GM11168 (cell line): ENCODE data around the gene ADAMTS20.
"Not testable (repeated sequence)": the region's sequence is repeated elsewhere in the genome, so short reads cannot be mapped to it uniquely, and the experiment has no call there.

ENCODE experiments used
- in situ Hi-C: fragments of 300-500 bp; cut with MboI; formaldehyde crosslinking; loops from one replicate; pipeline ENCODE4 v1.12.0; 2022; ENCODE audit warnings: low sequenced_read_pairs; ENCODE audit not compliant: unreplicated experiment

ADAMTS20 gene

GRCh38 chr12:43551971-43552559, at the start of gene ADAMTS20:
Gene ADAMTS20, minus strand, starts transcription at chr12:43552203. Its CDS starts 282 bp downstream, at chr12:43551921.
- in situ Hi-C loops, result no loop called here

- in situ Hi-C loops, result no loop called here
Measured at GRCh38 chr12:43599708-43600107, 47.7 kb upstream of the ADAMTS20 start.

DNA sequence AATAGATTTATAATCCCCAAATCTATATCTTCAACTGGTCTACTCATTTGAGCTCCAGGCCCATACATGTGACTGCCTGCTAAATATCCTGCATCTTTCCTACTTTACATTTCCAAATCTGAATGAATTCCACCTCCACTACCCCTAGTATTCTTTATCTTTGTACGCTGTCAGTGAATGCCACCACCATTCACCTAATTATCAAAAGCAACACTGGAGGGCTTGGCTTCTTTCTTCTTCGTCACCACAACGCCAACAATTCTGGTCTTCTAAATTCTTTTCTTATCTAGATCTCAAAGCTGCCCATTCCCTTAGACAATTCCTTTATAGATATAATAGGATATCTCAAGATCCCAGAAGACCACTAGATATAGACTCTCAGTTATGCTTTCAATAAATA, 47.1 kb upstream of the ADAMTS20 start:
- in situ Hi-C loops, result no loop called here

DNA sequence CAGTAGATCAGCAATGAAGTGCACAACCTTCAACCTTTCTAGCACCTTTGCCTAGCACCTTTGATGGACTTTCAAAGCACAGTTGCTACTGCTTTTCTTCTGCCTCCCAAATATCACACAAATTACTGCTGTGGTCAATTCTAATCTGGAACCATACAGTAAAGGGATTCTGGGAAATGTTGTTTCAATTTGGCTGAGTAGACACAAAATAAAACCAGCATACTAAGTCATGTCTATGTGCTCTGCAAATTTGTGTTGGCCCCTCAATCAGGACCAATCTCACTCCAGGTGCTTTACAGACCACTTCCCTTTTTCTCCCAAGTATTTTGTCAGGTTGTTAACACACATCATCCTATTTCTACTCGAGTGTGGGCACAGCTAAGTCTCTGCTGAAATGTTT, 38.3 kb upstream of the ADAMTS20 start:
- in situ Hi-C loops, result no loop called here

GRCh38 chr12:43586646-43587245, 34.7 kb upstream of the ADAMTS20 start:
- in situ Hi-C loops, result no loop called here

- in situ Hi-C loops, result no loop called here
Measured at GRCh38 chr12:43585676-43586075, 33.7 kb upstream of the ADAMTS20 start.

DNA sequence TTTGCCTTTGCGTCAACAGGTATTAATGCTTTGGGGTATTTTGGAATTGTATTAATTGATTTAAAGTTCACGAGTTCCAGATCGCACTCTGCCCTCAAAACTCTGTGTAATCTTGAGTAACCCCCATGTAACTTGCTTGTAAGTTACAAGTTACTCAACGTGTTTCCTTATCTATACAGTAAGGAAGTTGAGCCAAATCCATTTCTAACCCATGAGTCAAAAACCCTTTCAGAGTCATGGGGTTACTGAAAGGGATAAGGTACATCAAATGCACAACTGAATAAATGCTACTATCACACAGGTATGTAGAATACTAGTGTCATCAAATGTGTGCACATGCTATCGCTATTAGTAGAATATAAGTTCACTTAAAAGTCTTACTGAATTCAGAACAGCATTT, 28.6 kb upstream of the ADAMTS20 start:
- in situ Hi-C loops, result no loop called here

GRCh38 chr12:43579206-43579605, 27.2 kb upstream of the ADAMTS20 start:
- in situ Hi-C loops, result no loop called here

GRCh38 chr12:43578782-43579181, 26.8 kb upstream of the ADAMTS20 start:
- in situ Hi-C loops, result no loop called here

DNA sequence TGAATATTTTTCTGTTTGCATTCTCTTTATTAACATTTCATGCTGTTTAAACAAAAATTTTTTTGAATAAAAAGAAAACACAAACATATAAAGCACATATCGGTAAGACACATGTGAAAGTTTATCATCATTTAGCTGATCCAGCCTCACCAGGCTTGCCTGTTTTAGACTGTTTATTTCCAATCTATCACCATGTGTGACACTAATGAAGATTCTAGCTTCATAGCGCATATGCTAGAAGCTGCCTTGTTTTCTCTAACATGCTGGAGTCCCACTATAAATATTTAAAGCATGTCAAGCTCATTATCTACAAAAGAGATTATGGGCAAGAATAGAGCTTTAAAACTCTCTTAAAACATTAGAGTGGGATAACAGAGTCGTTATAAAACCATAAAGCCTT, 25.4 kb upstream of the ADAMTS20 start:
- in situ Hi-C loops, result no loop called here

GRCh38 chr12:43576162-43576561, 24.2 kb upstream of the ADAMTS20 start:
- in situ Hi-C loops, result no loop called here

DNA sequence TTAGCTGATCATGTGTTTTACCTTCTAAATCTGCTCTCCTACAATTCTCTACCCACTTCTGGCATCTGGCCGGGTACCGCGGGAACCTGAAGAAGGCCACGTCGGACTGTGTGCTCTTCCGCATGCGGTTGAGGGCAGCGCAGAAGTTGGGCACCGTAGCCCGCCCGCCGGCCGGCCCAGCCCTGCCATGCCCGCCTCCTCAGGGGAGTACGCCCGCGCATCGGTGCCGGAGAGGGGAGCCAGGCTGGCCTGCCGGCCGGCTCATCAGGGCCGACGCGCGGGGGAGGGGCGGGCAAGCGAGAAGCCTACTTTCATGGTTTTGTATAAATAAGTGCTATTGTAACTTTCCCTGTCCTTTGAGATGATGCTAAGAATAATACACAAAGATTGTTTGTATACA, 19.9 kb upstream of the ADAMTS20 start:
- in situ Hi-C loops, result no loop called here

- in situ Hi-C loops, result no loop called here
Measured at GRCh38 chr12:43556057-43556456, 4.1 kb upstream of the ADAMTS20 start.

- in situ Hi-C loops, result no loop called here
Measured at GRCh38 chr12:43551279-43551970, 578 bp downstream of the ADAMTS20 start.

DNA sequence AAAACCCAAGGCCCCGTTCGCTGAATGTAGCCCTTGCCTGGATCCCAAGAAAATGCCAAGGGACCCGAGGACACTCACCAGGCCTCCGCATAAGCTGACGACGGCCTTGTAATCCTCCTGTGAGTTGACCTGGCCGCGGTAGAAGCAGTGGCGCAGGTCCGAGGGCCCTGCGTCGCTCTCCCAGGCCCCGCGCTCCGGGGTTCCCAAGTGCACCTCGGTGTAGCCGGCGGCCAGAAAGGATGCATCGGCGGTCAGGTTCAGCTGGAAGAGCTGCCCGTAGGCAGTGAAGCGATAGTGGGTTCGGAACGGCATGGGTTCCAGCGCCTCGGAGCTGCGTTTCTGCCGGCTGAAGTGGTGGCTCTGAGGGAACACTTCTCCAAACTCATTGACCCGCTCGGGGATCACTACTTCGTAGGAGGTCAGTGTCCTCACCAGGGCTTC, 1.2 kb downstream of the ADAMTS20 start:
- in situ Hi-C loops, result no loop called here

- in situ Hi-C loops, result no loop called here
Measured at GRCh38 chr12:43544703-43545102, 7.3 kb downstream of the ADAMTS20 start.

- in situ Hi-C loops, result no loop called here
Measured at GRCh38 chr12:43540470-43540869, 11.5 kb downstream of the ADAMTS20 start.

DNA sequence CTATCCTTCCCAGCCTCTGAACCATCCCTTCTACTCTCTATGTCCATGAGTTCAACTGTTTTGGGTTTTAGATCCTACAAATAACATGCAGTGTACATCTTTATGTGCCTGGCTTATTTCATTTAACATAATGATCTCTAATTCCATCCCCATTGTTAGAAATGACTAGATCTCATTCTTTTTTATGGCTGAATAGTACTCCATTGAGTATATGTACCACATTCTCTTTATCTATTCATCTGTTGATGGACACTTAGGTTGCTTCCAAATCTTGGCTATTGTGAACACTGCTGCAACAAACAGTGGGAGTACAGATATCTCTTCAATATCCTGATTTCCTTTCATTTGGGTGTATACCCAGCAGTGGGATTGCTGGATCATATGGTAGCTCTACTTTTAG, 14.3 kb downstream of the ADAMTS20 start:
- in situ Hi-C loops, result not testable (repeated sequence)

GRCh38 chr12:43516045-43516444, 36.0 kb downstream of the ADAMTS20 start:
- in situ Hi-C loops, result no loop called here

GRCh38 chr12:43501703-43502102, 50.3 kb downstream of the ADAMTS20 start:
- in situ Hi-C loops, result no loop called here

- in situ Hi-C loops, result no loop called here
Measured at GRCh38 chr12:43493261-43493797, 58.7 kb downstream of the ADAMTS20 start.
